Panc1 (cell line): ENCODE results near the gene FAM107A. TPM values are rescaled to one million over a fixed set of nuclear protein-coding genes. Genes with fewer than 3 reads are reported as not detected.

Source experiments
- ATAC-seq: fragments of 200-7000 bp; cut with Tn5 transposase; 2 replicates; pipeline ENCODE4 v1.9.1; 2020; ENCODE audit warnings: mild to moderate bottlenecking, moderate library complexity
- BruUV-seq: library from RNA; stranded (reverse); fragments of 400-500 nt; replicated peaks from 2 replicates; lab custom pipeline; 2021; lab: Mats Ljungman, UMichigan
- CTCF ChIA-PET: fragments of 300-600 bp; sonication (Branson Sonifier 250); formaldehyde crosslinking; loops from one replicate; lab custom pipeline; 2022; ENCODE audit warnings: antibody characterized with exemption; lab: Charles Lee
- POLR2A ChIA-PET: fragments of 300-600 bp; sonication (Branson Sonifier 250); formaldehyde crosslinking; loops from one replicate; lab custom pipeline; 2022; ENCODE audit warnings: antibody characterized with exemption; lab: Charles Lee
- DNase-seq: peaks from one replicate; pipeline ENCODE4 v3.0.0-alpha.2; 2010; ENCODE audit warnings: low read depth, low spot score
- H3K27ac ChIP-seq: 2 replicates; pipeline ENCODE4 v1.5.1; 2011; ENCODE audit warnings: mild to moderate bottlenecking, low read length, inconsistent platforms
- H3K27me3 ChIP-seq: fragments of 200-500 bp; sonication (Bioruptor generic); 2 replicates; pipeline ENCODE4 v1.6.0; 2014; ENCODE audit warnings: low read length, inconsistent platforms; ENCODE audit not compliant: control insufficient read depth, insufficient read depth
- H3K36me3 ChIP-seq: fragments of 200-500 bp; sonication (Bioruptor generic); 2 replicates; pipeline ENCODE4 v1.5.1; 2014; ENCODE audit warnings: inconsistent platforms, mild to moderate bottlenecking, low read length, moderate library complexity; ENCODE audit not compliant: control insufficient read depth, insufficient read depth
- H3K4me1 ChIP-seq: 2 replicates; pipeline ENCODE4 v1.5.1; 2011; ENCODE audit warnings: inconsistent platforms, mild to moderate bottlenecking, low read length, moderate library complexity; ENCODE audit not compliant: control insufficient read depth, insufficient read depth
- H3K4me3 ChIP-seq, 2 experiments: 2 replicates each; pipeline ENCODE4 v1.5.1; 2011 to 2012; ENCODE audit warnings: low read depth in 2 of 2, low read length in 2 of 2, mild to moderate bottlenecking in 2 of 2, inconsistent platforms in 1 of 2, moderate library complexity in 1 of 2
- H3K9me3 ChIP-seq: fragments of 200-500 bp; sonication (Bioruptor generic); 2 replicates; pipeline ENCODE4 v1.5.1; 2014; ENCODE audit warnings: low read depth, mild to moderate bottlenecking, inconsistent platforms, low read length, moderate library complexity; ENCODE audit not compliant: control insufficient read depth, insufficient read depth
- CTCF ChIP-seq: fragments of 450-650 bp; IDR thresholded peaks from 2 replicates; pipeline ENCODE4 v1.5.1; 2017; ENCODE audit warnings: mild to moderate bottlenecking
- POLR2AphosphoS5 ChIP-seq: IDR thresholded peaks from 2 replicates; pipeline ENCODE4 v1.6.1; 2012; ENCODE audit warnings: mild to moderate bottlenecking, low read depth, low read length, moderate library complexity
- REST ChIP-seq, 2 experiments: IDR thresholded peaks; 2 replicates each; pipeline ENCODE4 v1.6.1; 2011 to 2012; ENCODE audit warnings: low read depth in 2 of 2, control low read depth in 1 of 2, low read length in 1 of 2, mild to moderate bottlenecking in 1 of 2, moderate library complexity in 1 of 2; ENCODE audit not compliant: insufficient read depth in 1 of 2
- SIN3A ChIP-seq: IDR thresholded peaks from 2 replicates; pipeline ENCODE4 v1.6.1; 2012; ENCODE audit warnings: low read depth, mild to moderate bottlenecking, low read length, moderate library complexity, borderline replicate concordance; ENCODE audit not compliant: insufficient read depth
- TCF7L2 ChIP-seq: IDR thresholded peaks from 2 replicates; pipeline ENCODE4 v1.6.1; 2011; ENCODE audit warnings: mild to moderate bottlenecking, low read depth, low read length, inconsistent platforms
- in situ Hi-C: cut with HindIII; loops from 2 replicates; pipeline ENCODE4 v1.10.0; 2016; ENCODE audit warnings: low sequenced_read_pairs, low pct_unique_long_range_greater_than_20kb
- intact Hi-C: fragments of 100-400 bp; cut with micrococcal nuclease; formaldehyde crosslinking; loops from one replicate; pipeline ENCODE4 v1.10.0; 2022; ENCODE audit not compliant: unreplicated experiment
- total RNA-seq: library from RNA; stranded (reverse); gene quantifications from one replicate; pipeline ENCODE4 v1.2.1, GENCODE V29; 2021; ENCODE audit not compliant: unreplicated experiment

FAM107A gene
- total RNA-seq, 1 experiment from 2014 or later: 0.08 TPM

- DNase-seq (no peak), ATAC-seq (no peak)
- no peak overlapping the region for H3K27ac ChIP-seq
- ChIA-PET POLR2A (no interaction called here), CTCF (no interaction called here)
- H3K27me3 ChIP-seq: no peaks in the 10 kb centered on the region
- TF ChIP-seq CTCF (no peak), POLR2AphosphoS5 (no peak), REST (IDR thresholded peaks at IDR 0.05; ENCODE audit: insufficient read depth in 1 of 2, low read depth in 2 of 2, low read length in 1 of 2) (no peak), SIN3A (no peak), TCF7L2 (no peak)
- no peaks in the 10 kb centered on the region for H3K9me3 ChIP-seq
- no TSS peak for BruUV-seq
- no peak overlapping the region for H3K4me3 ChIP-seq
- no peaks in the 10 kb centered on the region for H3K36me3 ChIP-seq
- intact Hi-C loops: no loop called here
- in situ Hi-C loops: no loop called here
- no peaks in the 10 kb centered on the region for H3K4me1 ChIP-seq
These were observed 20.4 kb downstream of the FAM107A start for GRCh38 chr3:58556761-58557221.

GRCh38 chr3:58556001-58556400 is 21.2 kb downstream of the FAM107A start:
- Histone ChIP-seq H3K27me3 (no peaks in the 10 kb centered on the region), H3K4me3 (no peak overlapping the region), H3K36me3 (no peaks in the 10 kb centered on the region), H3K9me3 (no peaks in the 10 kb centered on the region), H3K4me1 (no peaks in the 10 kb centered on the region), H3K27ac (no peak overlapping the region)
- in situ Hi-C loops: no loop called here
- no TSS peak for BruUV-seq
- intact Hi-C loops: no loop called here
- DNase-seq: no peak
- POLR2A ChIA-PET: no interaction called here
- no peak for ATAC-seq
- TF ChIP-seq POLR2AphosphoS5 (no peak), SIN3A (no peak), REST (IDR thresholded peaks at IDR 0.05; ENCODE audit: insufficient read depth in 1 of 2, low read depth in 2 of 2, low read length in 1 of 2) (no peak), CTCF (no peak), TCF7L2 (no peak)
- CTCF ChIA-PET: no interaction called here
